AG09319 (cell line): ENCODE measurements around the gene RSPH1.

Source experiments
- DNase-seq: peaks from one replicate; pipeline ENCODE4 v3.0.0-alpha.2; 2010; ENCODE audit warnings: low read depth; ENCODE audit errors: extremely low read depth
- TF ChIP-seq, protein P1 (sequence below): IDR thresholded peaks from 2 replicates; pipeline ENCODE4 v1.5.1; 2011; ENCODE audit warnings: low read depth, mild to moderate bottlenecking, inconsistent platforms, low read length, moderate library complexity

Gene RSPH1

DNA sequence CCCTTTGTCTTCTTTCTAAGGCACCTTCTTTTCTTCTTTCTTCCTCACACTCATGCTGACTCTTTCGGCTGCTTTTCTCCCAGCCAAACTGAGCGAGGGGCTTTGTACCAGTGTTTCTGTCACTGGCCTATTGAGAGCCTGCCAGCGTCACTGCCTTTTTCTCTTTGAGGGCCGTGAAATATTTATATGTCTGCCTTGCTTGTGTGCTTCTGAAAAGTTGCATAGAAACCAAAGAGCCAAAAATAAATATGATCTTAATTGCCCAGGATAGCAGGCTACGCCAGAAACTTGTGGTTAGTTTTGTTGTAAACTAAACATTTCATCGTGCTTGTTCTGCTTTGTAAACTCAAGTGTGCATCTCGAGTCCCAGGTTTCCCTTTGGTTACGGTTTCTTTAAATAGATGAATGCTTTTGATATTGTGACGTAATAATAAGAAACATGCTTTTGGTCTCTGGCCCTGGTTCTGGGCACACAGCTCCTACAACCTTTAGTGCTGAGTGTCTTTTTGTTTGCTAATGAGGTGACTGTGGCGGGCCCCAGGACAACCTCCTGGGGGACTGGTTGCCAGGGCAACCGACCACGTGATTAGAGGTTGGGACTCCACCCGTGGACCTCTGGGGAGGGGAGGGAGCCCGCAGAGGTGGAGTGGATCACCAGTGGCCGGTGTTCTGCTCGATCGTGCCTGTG is 28.5 kb upstream of the RSPH1 start:
- TF ChIP-seq, protein P1, sequence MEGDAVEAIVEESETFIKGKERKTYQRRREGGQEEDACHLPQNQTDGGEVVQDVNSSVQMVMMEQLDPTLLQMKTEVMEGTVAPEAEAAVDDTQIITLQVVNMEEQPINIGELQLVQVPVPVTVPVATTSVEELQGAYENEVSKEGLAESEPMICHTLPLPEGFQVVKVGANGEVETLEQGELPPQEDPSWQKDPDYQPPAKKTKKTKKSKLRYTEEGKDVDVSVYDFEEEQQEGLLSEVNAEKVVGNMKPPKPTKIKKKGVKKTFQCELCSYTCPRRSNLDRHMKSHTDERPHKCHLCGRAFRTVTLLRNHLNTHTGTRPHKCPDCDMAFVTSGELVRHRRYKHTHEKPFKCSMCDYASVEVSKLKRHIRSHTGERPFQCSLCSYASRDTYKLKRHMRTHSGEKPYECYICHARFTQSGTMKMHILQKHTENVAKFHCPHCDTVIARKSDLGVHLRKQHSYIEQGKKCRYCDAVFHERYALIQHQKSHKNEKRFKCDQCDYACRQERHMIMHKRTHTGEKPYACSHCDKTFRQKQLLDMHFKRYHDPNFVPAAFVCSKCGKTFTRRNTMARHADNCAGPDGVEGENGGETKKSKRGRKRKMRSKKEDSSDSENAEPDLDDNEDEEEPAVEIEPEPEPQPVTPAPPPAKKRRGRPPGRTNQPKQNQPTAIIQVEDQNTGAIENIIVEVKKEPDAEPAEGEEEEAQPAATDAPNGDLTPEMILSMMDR = no peak
- peak; percentile 66 for DNase-seq

DNA sequence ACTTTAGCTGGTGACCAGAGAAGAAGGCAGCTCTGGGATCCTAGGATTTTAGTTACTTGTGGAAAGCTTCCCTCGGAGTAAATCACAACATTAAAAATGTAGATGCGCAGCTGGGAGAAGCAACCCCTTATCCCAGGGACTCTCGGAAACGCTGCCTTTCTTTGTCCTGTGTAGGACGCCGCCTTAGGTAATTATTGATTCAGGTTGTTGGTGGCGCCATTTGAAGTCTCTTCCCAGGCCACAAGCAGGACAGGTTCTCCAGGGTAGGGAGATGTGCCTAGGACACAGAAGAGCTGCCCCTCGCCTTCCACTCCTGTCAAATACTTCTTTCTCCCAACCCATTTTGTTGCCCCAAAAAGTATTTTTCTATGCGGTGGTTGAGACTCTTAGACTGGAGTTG is 27.9 kb upstream of the RSPH1 start:
- DNase-seq = no peak
- TF ChIP-seq, protein P1 = no peak

DNA sequence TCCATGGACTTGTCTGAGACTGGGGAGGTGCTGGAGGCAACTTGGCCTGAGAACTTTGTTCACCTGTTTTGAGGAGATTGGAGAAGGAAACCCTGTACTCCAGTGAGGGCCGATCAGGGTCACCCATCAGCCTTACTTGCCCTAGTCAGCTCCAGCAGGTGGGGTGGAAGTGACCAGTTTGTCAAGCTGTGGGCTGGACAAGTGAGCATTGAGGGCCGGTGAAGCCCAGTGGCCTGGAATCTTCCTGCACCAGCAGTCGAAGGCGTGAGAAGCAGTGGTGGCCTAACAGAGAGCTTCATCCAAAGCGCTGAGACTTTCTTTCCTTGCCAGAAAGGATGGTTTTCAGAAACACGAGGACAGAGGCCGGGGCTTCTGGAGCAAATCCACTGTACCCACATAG is 27.2 kb upstream of the RSPH1 start:
- DNase-seq = no peak
- TF ChIP-seq, protein P1 = no peak

DNA sequence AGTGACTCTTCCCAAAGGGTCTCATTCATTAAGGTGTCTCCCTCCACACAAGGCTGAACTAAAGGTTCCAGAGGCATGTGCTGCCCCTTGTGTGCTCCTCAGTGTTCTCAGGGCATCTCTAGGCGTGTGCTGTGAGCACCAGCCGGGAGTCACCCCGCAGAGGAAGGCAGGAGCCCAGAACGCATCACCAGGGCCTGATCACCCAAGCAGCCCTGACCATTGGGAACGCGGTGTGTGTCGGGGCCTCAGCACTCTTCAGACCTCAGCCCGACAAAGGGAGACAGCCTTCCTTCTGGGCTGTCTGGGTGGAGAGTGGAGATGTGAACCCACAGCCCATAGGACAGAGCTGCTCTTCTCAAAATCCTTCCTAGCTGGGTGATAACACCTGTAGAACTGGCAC is 26.7 kb upstream of the RSPH1 start:
- TF ChIP-seq, protein P1 = no peak
- no peak for DNase-seq

DNA sequence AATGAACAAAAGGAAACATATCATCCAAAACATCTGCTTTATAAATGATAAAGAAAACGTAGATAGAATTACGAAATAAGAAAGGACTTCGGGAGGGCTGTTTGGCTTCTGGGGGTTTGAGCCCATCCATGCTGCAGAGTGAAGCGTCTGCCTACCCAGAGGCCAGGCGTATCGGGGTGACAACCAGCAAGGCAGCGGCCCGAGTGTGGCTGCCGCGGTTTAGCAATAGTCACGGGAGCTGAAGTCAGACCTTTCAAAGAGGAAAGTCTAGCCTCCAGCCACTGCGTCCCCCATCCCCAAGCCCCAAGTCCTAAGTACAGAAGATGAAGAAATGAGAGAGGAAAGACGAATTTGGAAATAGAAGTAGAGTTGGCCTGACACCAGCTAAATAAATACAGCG is 26.2 kb upstream of the RSPH1 start:
- TF ChIP-seq, protein P1 = no peak
- DNase-seq = no peak

DNA sequence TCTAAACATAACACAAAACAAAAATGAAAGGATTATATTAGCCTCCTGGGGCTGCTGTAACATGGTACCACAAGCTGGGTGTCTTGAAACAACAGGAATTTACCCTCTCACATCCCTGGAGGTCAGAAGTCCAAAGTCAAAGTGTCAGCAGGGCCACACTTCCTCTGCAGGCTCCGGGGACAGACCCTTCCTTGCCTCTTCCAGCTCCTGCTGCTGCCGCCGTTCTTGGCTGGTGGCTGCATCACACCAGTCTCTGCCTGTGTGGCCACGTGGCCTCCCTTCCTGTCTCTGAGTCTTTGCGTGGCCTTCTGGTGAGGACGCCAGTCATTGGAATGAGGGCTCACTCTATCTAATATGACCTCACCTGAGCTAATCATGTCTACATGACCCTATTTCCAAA is 25.8 kb upstream of the RSPH1 start:
- TF ChIP-seq, protein P1 = no peak
- no peak for DNase-seq

DNA sequence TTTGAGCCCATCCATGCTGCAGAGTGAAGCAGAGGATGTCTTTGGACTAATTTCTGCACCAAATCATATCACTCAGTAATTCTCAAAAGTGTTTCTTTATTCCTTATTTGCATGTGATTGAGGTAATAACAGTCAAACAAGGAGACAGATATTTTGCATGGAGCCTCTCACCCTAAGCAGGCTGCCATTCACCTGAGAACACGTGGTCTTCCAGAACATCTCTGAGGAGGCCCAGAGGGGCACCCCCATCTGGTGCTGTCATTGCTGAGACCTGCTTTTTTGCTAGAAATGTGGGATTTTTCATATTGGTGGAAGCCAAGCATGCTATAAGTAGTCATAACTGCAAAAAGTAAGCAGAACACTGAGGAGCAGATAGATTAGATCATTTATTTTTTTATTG is 25.4 kb upstream of the RSPH1 start:
- TF ChIP-seq, protein P1 = no peak
- DNase-seq = no peak
